ENCODE measurements around the gene KRT7.
"Not testable (repeated sequence)": the region's sequence is repeated elsewhere in the genome, so short reads cannot be mapped to it uniquely, and the experiment has no call there.

Gene KRT7

DNA sequence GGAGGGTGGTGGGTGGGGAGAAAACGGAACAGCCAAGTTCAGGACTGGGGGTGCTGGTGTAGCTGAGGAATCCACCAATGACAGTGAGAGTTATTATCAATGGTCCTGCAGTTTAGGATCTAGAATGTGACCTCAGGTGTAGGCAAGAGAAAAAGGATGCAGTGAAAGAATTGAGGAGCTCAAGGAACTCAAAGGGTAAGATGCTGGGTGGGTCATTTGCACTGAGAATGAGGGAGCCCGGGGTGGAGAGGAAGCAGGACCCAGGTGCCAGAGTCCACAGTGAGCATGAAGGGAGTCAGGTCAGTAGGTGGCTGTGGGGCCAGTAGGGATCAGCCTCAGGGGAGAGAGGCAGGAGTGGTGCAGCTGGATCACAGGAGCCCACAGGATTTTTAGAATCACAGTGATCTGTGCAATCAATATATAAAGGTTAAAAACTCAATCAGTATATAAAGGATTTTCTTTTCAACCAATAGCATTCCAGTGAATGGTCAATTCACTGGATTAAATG is 3.2 kb upstream of the KRT7 start:
- no peak for DNase-seq (ENCODE audit: low read depth in 2 of 2)

DNA sequence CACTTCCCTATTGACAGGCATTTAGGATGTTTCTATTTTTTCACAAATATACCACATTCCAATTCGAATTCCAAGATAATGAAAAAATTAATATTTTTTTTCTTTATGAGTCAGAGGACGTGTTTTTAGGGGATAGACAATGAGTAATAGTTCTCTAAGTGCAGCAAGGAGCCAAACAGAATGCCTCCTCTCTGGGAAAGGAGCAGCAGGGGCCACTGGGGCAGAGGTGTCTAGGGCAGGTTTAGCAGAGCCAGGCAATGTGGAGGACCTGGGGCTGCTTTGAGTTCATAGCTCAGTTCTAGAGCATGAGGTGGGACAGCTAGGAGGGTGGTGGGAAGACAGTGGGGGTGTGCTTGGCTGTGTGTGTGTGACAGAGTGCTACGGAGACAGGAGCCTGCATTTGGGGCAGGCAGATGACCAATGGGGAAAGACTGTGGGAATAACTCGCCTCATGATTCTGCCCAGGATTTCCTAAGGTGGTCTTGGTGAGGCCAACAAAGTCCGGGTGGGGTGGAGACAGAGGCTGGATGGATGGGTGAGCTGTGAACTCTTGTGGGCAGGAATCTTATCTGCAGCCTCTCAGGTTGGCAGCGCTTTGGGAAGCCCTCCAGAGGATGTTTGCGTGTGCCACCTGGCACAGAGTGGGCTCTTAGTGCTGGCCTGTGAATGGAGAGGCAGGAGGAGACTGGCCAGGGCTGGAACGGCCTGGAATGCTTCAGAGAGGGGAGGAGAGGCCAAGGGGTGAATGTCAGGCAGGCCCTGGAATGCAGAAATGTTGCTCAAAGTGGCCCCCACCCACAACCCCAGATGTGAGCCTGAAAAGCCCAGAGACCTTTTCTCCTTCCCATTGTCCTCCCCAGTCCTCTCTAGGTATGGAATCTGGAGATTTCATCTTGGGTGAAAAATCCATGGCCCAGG is 2.4 kb upstream of the KRT7 start:
- no peak for DNase-seq (ENCODE audit: low read depth in 2 of 2)

DNA sequence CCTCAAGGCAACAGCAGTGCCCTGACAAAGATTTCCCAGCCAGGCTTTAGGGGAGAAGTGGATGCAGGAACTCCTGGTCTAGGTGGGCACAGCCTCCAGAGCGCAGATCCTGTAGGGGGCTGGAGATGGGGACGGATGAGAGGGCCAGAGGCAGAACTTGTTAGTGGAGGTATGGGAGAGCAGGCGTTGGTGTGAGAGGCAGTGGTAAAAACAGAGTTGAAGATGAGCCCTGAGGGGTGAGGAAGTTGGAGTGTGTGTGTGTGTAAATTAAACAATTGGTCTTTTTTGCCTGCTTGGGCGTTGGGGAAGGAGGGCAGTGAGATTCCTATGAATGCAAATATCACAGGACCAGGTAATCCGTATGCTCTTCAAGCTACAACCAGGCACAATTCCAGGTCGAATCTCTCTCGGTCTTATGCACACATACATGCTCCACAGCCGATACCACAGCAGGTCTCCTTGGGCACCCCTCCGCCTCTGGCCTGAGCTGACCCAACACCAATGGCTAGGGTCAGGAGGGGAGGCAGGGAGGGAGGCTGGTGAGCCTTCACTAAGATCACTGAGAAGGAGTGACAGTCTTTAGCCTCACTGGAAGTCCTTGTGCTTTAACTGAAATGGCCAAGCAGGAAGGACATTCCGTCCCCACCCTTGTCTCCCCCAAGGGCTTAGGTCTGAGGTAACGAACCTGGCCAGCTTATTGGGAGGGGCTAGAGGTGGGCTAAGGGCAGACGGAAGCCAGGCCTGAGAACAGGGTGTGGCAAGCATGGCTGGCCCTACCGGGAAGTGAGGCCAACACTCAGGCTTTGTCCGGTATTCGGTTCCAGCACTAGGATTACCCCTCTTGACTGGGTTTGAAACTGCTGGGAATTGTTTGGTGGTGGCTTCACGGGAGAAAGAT is 1.5 kb upstream of the KRT7 start:
- DNase-seq (ENCODE audit: low read depth in 2 of 2) = no peak

DNA sequence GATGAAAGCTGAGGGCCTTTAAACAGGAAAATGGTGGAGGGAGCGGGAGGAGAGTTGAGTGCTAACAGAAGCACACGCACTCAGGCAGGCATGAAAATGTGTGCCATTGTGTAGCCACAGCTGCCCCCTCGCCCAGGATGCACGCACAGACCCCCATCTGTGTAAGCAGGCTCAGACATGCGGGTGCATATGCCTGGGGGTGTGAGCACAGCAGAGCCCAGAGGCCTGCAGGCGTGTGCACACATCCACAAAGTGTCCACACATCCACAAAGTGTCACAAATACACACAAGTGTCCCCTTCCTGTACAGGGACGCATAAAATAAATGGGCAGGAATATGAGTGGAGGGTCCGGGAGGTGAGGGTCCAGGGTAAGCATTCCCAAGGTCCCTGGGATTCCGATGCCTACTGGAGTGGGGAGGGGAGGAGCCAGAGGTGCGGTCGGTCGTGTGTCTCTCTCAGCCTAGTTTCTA is 805 bp upstream of the KRT7 start:
- DNase-seq (ENCODE audit: low read depth in 2 of 2) = no peak

DNA sequence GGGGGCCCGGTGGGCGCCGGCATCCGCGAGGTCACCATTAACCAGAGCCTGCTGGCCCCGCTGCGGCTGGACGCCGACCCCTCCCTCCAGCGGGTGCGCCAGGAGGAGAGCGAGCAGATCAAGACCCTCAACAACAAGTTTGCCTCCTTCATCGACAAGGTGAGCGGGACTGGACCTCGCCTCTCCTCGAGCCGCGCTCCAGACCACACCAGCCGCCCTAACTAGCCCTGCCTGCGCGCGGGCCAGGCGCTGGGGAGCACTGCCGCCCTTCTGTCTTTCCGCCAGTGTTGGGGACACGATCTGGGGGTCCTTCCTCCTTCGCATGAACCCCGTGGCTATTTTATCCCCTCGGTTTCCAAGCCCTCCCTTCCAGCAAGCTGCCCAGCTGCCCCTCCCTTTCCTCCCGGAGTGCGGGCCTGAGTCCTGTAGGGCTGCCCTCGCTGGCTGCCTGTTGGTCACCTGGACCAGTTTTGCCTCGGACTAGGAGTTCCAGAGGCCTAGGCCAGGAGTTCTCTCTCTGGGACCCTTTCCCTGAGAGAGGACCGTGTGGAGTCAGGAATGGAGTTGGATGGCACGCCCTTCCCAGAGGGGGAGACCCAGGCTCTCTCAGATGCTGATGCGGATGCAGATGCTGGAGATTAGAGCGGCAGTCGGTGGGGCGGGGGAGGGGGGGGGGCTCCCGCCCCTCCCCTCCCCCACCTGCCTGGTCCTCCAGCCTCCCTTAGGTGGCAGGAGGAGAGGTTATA is 592 bp downstream of the KRT7 start:
- DNase-seq (ENCODE audit: low read depth in 2 of 2) = no peak

DNA sequence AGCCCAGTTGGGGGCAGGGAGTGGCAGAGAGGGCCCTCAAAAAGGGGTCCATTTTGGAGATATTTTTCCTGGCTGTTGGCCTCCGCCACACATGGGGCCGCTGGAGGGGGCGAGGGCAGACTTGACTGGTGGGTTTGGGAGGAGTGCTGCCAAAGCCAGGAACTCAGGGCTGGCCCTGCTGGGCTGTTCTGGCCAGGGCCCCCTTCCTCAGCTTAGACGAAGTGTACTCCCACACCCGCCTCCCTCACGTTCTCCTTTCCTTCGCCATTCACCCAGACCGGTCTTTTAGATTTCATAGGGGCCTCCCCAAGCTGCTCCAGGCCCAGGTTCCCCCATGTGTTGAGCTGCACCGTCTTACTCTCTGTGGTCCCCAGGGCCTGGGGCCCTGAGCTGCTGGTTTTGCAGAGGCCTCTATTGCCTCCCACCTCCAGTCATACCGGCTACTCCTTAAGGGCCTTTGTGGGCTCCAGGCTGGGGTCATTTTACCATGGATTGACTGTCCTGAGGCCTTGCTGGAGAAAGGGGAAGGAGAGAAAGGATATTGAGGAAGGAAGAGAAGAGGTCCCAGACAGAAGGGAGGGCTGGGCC is 1.3 kb downstream of the KRT7 start:
- no peak for DNase-seq (ENCODE audit: low read depth in 2 of 2)

DNA sequence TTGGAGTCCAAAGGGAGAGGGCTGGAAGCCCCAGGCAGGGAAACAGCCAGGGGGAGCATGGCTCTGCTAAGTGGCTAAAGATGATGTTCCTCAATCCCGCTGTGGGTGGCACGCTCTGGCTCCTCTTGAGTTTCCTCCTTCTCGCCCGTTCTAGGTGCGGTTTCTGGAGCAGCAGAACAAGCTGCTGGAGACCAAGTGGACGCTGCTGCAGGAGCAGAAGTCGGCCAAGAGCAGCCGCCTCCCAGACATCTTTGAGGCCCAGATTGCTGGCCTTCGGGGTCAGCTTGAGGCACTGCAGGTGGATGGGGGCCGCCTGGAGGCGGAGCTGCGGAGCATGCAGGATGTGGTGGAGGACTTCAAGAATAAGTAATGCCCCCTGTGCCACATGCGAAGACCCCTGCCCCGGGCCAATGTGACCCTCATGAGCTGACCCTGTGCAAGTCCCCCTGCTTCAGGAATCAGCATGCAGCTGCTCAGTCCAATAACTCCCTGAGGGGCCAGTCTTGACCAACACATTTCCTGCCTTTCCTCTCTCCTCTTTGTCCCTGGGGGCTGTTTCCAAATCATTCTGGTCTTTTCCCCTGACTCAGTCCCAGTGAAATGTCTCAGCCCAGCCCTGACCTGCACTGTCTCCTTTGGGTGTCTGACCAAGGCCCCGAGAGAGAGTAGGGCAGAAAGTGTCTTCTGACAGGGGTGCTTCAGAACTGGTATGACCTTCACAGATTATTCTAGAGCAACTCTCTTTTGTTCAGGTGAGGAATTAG is 2.1 kb downstream of the KRT7 start:
- DNase-seq (ENCODE audit: low read depth in 2 of 2) = no peak

DNA sequence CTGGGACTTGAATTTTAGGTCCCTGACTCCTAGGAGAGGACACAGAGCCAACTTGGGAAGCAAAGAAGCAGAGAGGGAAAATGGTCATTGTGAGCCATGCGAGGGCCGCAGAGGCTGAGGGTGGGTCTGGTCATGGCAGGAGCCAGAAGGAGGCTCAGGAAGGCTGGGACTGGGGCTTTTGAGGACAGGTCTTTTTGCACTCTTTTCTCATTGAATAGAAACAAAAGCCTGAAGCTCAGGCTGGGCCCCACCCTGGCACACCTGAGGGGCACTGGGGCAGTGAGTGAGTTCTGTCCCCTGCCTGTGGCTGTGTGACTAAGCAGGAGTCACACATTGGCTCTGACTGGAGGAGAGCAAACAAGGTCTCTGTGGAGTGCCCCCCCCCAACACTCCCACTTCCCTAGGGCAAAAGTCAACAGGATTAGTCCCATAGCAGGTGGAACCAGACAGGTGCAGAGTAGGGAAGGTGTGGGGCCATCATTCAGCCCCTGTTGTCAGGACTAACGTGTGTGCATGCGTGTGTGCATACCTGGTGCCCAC is 2.8 kb downstream of the KRT7 start:
- no peak for DNase-seq (ENCODE audit: low read depth in 2 of 2)

DNA sequence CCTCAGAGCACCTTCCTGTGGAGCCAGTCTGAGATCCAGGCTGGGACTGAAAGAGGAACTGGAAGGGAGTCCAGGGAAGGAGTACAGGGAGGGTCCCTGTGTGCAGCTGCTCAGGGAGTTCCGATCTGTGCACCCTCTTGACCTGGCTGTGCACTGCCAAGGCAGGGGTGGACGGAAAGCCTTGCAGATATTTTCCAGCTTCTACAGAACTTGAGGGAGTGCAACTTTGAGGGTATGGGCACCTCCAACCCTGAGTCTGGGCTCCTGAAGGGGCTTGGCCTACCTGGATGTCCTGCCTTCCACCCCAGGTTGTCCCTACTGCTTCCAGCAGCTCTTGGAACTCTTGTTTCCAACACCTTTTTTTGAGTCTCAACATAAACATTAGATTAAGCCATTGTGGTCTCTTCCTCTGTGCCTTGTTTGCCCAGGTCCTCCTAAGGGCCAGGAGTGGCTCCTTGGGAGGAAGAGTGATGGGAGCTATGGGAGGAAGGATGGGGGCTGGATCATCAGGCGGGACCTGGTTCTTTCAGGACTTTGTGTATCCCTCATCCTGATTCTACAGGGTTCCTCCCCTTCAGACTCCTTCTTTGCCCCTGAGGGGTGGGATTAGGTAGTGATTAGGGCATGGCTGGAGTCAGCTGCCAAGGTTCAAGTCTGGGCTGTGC is 3.5 kb downstream of the KRT7 start:
- DNase-seq (ENCODE audit: low read depth in 2 of 2) = no peak

DNA sequence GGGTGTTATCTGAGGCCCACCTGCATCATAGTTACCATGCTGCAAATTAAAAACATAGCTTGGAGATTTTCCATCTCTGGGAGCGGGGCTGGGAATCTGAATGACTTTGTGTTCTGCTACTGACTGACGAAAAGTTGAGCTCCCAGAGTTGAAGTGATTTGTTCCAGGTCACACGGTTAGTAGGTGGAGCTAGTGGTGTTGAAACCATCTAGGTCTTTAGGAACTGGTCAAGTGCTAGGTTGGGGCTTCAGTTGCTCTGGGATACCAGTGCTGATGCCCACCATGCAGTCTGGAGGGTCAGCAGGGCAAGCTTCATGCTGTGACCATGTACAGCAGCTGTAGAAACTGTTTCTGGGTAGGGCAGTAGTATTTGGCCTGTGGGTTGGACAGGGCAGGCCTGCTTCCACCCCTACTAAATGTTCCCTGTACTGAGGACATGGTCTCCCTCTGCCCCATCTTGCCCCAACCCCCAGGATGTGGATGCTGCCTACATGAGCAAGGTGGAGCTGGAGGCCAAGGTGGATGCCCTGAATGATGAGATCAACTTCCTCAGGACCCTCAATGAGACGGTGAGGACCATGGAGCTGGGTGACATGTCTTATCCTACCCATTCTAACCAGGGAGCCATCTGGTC is 5.3 kb downstream of the KRT7 start:
- DNase-seq (ENCODE audit: low read depth in 2 of 2) = no peak

DNA sequence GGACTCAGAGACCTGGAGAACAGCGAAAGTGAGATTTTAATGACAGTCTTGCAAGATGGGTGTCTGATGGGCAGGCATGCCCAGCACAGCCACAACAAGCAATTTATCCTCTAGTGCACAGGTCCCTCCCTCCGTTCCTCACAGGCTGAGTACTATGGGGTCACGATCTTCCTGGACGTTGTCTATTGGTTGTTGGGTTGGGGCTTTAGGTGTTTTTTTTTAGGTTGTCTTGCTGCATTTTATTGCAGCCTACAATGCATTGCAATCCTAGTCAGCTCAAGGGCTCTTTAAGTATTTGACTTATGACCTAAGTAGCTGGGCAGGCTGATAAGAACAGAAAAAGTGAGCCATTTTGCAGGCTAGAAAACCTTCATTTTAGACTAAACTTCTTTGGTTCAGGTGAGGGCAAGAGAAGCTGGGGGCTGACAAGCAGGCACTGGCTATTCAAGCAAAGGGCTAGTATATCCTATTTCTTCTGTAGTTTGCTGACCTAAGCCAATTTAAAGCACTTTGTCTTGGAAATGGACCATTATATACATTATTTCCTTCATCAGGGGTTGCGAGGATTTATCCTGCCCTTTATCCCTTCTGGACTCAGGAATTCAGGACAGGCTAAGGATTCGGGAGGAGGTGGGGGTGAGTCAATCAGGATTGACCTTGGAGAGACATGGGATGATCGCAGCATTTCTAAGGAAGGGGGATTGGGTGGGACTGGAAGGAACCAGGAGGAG is 6.0 kb downstream of the KRT7 start:
- DNase-seq (ENCODE audit: low read depth in 2 of 2) = no peak

DNA sequence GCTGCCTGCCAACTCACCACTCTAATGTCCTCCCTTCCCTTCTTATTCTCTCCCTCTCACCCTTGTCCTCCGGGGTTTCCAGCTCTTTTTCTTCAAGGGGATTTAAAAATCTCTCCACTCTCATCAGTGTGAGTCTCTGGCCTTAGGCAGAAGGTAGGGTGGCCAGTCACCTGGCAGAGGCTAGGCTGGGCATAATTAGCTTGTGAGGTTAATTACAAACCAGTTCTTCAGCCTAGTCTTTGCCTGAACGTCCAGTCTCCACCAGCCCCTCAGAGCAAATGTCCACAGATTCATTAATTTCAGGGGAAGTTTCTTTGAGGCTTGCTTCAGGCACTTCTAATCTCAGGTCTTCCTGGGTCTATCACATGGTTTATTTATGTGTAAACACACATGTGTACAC is 6.7 kb downstream of the KRT7 start:
- DNase-seq (ENCODE audit: low read depth in 2 of 2) = no peak

DNA sequence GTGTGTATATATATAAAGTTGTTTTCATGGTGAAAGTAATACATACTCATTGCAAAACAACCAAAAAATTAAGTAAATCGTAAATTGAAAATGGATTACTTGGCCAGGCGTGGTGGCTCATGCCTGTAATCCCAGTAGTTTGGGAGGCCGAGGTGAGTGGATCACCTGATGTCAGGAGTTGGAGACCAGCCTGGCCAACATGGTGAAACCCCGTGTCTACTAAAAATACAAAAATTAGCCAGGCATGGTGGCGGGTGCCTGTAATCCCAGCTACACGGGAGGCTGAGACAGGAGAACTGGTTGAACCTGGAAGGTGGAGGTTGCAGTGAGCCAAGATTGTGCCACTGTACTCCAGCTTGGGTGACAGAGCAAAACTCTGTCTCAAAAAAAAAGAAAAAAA is 7.2 kb downstream of the KRT7 start:
- DNase-seq (ENCODE audit: low read depth in 2 of 2) = not testable (repeated sequence)

DNA sequence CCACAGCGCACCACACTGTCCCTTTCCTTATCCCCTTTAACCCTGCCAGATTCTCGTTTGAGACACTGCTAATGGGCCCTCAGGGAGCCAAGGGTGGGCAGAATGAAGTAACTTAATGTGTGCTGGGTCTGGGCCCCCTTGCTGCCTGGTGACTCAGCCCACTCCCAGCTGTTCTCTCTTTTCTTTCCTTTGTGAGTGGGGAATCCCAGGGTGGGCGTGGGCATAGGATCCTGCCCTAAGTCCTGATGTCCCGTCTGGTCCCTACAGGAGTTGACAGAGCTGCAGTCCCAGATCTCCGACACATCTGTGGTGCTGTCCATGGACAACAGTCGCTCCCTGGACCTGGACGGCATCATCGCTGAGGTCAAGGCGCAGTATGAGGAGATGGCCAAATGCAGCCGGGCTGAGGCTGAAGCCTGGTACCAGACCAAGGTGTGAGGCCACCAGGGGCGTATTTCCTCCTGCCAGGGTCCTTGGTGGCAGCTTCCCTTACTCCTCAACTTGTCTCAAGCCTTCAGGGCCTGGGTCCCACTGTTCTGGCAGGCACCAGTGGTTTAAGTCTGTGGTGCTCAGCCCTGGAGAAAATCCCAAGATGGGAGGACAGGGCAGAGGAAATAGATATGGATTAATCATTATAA is 8.3 kb downstream of the KRT7 start:
- no peak for DNase-seq (ENCODE audit: low read depth in 2 of 2)

DNA sequence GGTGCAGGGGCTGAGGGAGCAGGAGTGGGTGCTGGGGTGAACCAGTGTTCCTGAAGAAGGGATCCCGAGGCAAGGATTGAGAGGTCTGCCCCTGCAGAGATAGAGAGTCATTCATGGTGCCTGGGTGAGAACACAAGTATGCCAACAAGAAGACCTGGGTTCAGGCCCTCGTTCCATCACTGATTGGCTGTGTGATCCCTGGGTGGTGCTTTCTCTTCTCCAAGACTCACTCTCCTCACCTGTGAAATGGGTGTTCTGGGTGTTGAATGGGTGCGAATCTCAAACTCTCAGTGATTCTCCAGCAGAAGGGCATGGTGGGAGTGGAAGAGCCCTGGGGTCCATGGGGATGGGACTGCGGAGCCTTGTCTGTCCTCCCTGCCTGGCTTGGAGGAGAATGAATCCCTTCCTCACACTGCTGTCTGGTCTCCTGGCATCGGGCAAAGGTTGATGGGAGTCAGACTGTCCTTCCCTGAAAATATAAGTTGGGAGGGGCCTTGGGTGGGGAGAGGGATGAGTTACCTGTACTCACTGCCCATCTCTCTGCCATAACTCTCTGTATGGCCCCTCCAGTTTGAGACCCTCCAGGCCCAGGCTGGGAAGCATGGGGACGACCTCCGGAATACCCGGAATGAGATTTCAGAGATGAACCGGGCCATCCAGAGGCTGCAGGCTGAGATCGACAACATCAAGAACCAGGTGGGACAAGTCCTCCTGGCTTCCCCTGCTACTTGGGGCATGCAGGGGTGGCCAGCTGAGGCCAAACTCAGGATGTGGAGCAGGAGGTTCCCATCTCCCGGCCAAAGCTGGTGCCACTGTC is 9.6 kb downstream of the KRT7 start:
- DNase-seq (ENCODE audit: low read depth in 2 of 2) = no peak

DNA sequence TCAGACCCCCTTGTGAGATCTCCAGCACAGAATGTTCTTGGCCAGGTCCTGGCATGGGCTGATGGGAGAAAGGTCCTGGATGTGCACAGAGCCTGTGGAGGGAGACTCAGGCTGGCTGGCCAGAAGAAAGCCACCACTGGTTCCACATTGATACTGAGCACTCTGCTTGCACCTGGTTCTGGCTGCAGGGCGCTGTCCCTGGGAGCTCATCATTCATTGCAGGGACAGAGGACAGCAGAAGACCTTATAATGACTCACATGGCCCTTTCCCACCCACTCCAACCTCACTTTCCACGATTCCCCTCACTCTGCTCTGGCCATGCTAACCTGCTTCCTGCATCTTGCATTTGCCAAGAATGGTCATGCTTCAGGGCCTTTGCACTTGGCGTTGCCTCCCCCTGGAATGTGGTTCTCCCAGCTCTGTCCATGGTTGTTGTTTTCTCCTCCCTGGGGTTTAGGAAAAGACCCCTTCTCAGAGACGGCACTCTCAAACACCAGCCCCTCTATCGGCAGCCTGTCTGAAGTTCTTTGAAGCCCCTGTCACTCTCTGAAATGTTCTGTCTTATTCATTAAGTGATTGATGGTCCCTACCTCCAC is 10.3 kb downstream of the KRT7 start:
- no peak for DNase-seq (ENCODE audit: low read depth in 2 of 2)
